K562 (cell line): ENCODE measurements around the gene ZNF133. TPM values are rescaled to one million over a fixed set of nuclear protein-coding genes. Genes with fewer than 3 reads are reported as not detected.

Experiments used
- ATAC-seq: fragments of 200-7000 bp; cut with Tn5 transposase; 3 replicates; pipeline ENCODE4 v1.9.1; 2020; ENCODE audit warnings: moderate library complexity
- BruUV-seq: library from RNA; stranded (reverse); fragments of 400-500 nt; replicated peaks from 2 replicates; lab custom pipeline; 2021; lab: Mats Ljungman, UMichigan
- CTCF ChIA-PET: fragments of 300-600 bp; formaldehyde crosslinking; extraction: SDS; loops from one replicate; lab custom pipeline; 2021; ENCODE audit warnings: low intra/inter-chr PET ratio; lab: Yijun Ruan, JAX
- POLR2A ChIA-PET: fragments of 300-600, 350-650 bp; sonication (Branson Sonifier 250); formaldehyde crosslinking; extraction: SDS; loops from one replicate; lab custom pipeline; 2021; ENCODE audit warnings: antibody characterized with exemption, inconsistent platforms; lab: Yijun Ruan, JAX
- DNase-seq, 4 experiments: peaks; one replicate each; pipeline versions ENCODE4 v3.0.0 to v3.0.0-alpha.2; 2011 to 2018; ENCODE audit warnings: low spot score in 3 of 4, mixed read lengths in 3 of 4; ENCODE audit errors: extremely low read depth in 1 of 4
- FAIRE-seq: peaks from 2 replicates; lab custom pipeline; 2011; peaks lifted over from hg19 to GRCh38; lab: Jason Lieb, UNC
- H2AFZ ChIP-seq: 2 replicates; pipeline ENCODE4 v1.6.0; 2011; ENCODE audit warnings: low read depth, low read length, control low read depth, inconsistent platforms
- H3K27ac ChIP-seq: fragments of 200-600 bp; 3 replicates; pipeline ENCODE4 v1.8.0; 2011; ENCODE audit warnings: low read depth, mild to moderate bottlenecking, control low read depth, inconsistent platforms, low read length, moderate library complexity, mixed read lengths; ENCODE audit errors: extremely low read depth
- H3K27me3 ChIP-seq, 2 experiments: fragments of 300-600 bp in 1 of 2; 2 replicates in 1 of 2; 3 replicates in 1 of 2; pipeline versions ENCODE4 v1.6.0 to v1.8.0; 2011; ENCODE audit warnings: inconsistent platforms in 2 of 2, low read length in 2 of 2, mild to moderate bottlenecking in 1 of 2, mixed read lengths in 1 of 2, moderate library complexity in 1 of 2; ENCODE audit not compliant: control insufficient read depth in 2 of 2, insufficient read depth in 2 of 2
- H3K36me3 ChIP-seq: fragments of 300-600 bp; 3 replicates; pipeline ENCODE4 v1.8.0; 2011; ENCODE audit warnings: mild to moderate bottlenecking, low read length, inconsistent platforms; ENCODE audit not compliant: control insufficient read depth, insufficient read depth
- H3K4me1 ChIP-seq, 2 experiments: fragments of 200-600 bp in 1 of 2; replicated peaks in 1 of 2; 2 replicates in 1 of 2; 3 replicates in 1 of 2; pipeline versions ENCODE4 v1.5.1 to v1.8.0; 2011; ENCODE audit warnings: inconsistent platforms in 2 of 2, low read length in 2 of 2, mild to moderate bottlenecking in 1 of 2, mixed read lengths in 1 of 2, moderate library complexity in 1 of 2; ENCODE audit not compliant: control insufficient read depth in 2 of 2, insufficient read depth in 2 of 2
- H3K4me2 ChIP-seq: 2 replicates; pipeline ENCODE4 v1.6.1; 2011; ENCODE audit warnings: low read length, control low read depth, inconsistent platforms, mixed read lengths; ENCODE audit not compliant: insufficient read depth
- H3K4me3 ChIP-seq: fragments of 200-600 bp; sonication (generic), shearing (Covaris generic); 2 replicates; pipeline ENCODE4 v1.5.1; 2016; ENCODE audit warnings: control low read depth, inconsistent platforms
- H3K79me2 ChIP-seq: fragments of 200-600 bp; 3 replicates; pipeline ENCODE4 v1.8.0; 2011; ENCODE audit warnings: low read length, inconsistent platforms; ENCODE audit not compliant: control insufficient read depth, insufficient read depth
- H3K9ac ChIP-seq, 2 experiments: 2 replicates each; pipeline versions ENCODE4 v1.6.0 to v1.6.1; 2011; ENCODE audit warnings: low read depth in 2 of 2, low read length in 2 of 2, control low read depth in 1 of 2, inconsistent platforms in 1 of 2, mild to moderate bottlenecking in 1 of 2, mixed read lengths in 1 of 2; ENCODE audit not compliant: insufficient read depth in 1 of 2
- H3K9me1 ChIP-seq: one replicate; pipeline ENCODE4 v1.6.0; 2011; ENCODE audit warnings: inconsistent platforms, mild to moderate bottlenecking, low read length, moderate library complexity; ENCODE audit not compliant: control insufficient read depth, insufficient read depth
- H3K9me3 ChIP-seq: replicated peaks from 2 replicates; pipeline ENCODE4 v1.5.1; 2011; ENCODE audit warnings: low read depth, low read length, inconsistent platforms; ENCODE audit not compliant: control insufficient read depth, insufficient read depth
- H4K20me1 ChIP-seq: replicated peaks from 2 replicates; pipeline ENCODE4 v1.6.1; 2011; ENCODE audit warnings: low read length, inconsistent platforms, mixed read lengths; ENCODE audit not compliant: control insufficient read depth, insufficient read depth
- WGBS: fragments of 100-300 bp; shearing (Covaris generic); methylation state at CpG from one replicate; pipeline ENCODE4 v1.1.6; 2016; ENCODE audit warnings: low coverage, mixed read lengths; ENCODE audit not compliant: insufficient coverage; ENCODE audit errors: missing lambda C conversion rate; 5-methylcytosine and 5-hydroxymethylcytosine counted together
- in situ Hi-C: fragments of 300-500 bp; cut with MboI; formaldehyde crosslinking; loops from 4 replicates; pipeline ENCODE4 v1.15.0; 2018; ENCODE audit warnings: inconsistent platforms, mixed read lengths
- intact Hi-C: fragments of 100-400 bp; cut with micrococcal nuclease; formaldehyde crosslinking; loops from 2 replicates; pipeline ENCODE4 v1.14.2; 2022
- polyA plus RNA-seq, 8 experiments: library from polyadenylated mRNA; depleted of rRNA in 4 of 8; stranded (reverse) in 5 of 8; unstranded in 3 of 8; fragments of >200 nt; fragmentation: Nextera tagmentation in 2 of 8; fragmentation: Illumina TruSeq in 1 of 8; extraction: Ambion mirVana in 2 of 8; extraction: Trizol in 1 of 8; gene quantifications; 2 replicates each; pipeline versions ENCODE4 v1.2.1 to v1.2.3, GENCODE V29; 2011 to 2014; ENCODE audit warnings: inconsistent platforms in 1 of 8, missing spikeins in 1 of 8
- total RNA-seq, 7 experiments: library from RNA; depleted of rRNA in 6 of 7; stranded (reverse); fragments of >200 nt in 6 of 7; fragmentation: Illumina TruSeq in 2 of 7; extraction: Trizol in 2 of 7; gene quantifications; 2 replicates each; pipeline versions ENCODE4 v1.2.1 to v1.2.3, GENCODE V29; 2011 to 2021; ENCODE audit warnings: low replicate concordance in 1 of 7
- TF ChIP-seq, protein P1 (sequence below): fragments of 250-450 bp; sonication (Bioruptor Pico); IDR thresholded peaks from 2 replicates; pipeline ENCODE4 v1.4.0; 2020; ENCODE audit warnings: mild to moderate bottlenecking, moderate library complexity
- TF ChIP-seq, protein P2 (sequence below): fragments of 250-450 bp; sonication (Bioruptor Pico); IDR thresholded peaks from 2 replicates; pipeline ENCODE4 v1.4.0; 2020; ENCODE audit warnings: mild to moderate bottlenecking

The ZNF133 gene
- total and polyA plus RNA-seq, 9 of the 15 experiments (the other 6 are each of a cell fraction or from before 2014, with no cell fraction given) = 1.1 to 6.5 (median 3.8) TPM

DNA sequence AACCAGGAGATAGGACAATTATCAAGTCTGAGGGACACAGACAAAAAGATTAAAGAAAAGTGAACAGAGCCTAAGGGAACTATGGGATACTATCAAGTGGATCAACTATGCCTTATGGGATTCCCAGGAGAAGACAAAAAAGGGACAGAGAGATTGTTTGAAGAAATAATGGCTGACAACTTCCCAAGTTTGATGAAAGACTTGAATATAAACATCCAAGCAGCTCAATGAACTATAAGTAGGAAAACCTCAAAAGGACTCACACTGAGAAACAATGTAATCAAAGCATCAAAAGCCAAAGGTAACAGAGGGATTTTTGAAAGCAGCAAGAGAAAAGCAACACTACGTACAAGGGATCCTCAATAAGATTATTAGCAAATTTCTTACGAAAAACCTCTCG, 11.0 kb downstream of the ZNF133 start:
- H3K9me3 ChIP-seq = no peaks in the 10 kb centered on the region; the same call in none of the 2 replicates
- H4K20me1 ChIP-seq = no peaks in the 10 kb centered on the region
- H3K9me1 ChIP-seq = no peaks in the 10 kb centered on the region
- WGBS = 96% methylated on average over 3 of the region's 3 CpGs
- DNase-seq = no peak
- H2AFZ ChIP-seq = no peak overlapping the region
- POLR2A ChIA-PET = no interaction called here
- no peaks in the 10 kb centered on the region for H3K4me1 ChIP-seq
- TF ChIP-seq, protein P1, sequence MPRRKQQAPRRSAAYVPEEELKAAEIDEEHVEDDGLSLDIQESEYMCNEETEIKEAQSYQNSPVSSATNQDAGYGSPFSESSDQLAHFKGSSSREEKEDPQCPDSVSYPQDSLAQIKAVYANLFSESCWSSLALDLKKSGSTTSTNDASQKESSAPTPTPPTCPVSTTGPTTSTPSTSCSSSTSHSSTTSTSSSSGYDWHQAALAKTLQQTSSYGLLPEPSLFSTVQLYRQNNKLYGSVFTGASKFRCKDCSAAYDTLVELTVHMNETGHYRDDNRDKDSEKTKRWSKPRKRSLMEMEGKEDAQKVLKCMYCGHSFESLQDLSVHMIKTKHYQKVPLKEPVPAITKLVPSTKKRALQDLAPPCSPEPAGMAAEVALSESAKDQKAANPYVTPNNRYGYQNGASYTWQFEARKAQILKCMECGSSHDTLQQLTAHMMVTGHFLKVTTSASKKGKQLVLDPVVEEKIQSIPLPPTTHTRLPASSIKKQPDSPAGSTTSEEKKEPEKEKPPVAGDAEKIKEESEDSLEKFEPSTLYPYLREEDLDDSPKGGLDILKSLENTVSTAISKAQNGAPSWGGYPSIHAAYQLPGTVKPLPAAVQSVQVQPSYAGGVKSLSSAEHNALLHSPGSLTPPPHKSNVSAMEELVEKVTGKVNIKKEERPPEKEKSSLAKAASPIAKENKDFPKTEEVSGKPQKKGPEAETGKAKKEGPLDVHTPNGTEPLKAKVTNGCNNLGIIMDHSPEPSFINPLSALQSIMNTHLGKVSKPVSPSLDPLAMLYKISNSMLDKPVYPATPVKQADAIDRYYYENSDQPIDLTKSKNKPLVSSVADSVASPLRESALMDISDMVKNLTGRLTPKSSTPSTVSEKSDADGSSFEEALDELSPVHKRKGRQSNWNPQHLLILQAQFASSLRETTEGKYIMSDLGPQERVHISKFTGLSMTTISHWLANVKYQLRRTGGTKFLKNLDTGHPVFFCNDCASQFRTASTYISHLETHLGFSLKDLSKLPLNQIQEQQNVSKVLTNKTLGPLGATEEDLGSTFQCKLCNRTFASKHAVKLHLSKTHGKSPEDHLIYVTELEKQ (CRISPR knock-in tag) = no peak
- TF ChIP-seq, protein P2, sequence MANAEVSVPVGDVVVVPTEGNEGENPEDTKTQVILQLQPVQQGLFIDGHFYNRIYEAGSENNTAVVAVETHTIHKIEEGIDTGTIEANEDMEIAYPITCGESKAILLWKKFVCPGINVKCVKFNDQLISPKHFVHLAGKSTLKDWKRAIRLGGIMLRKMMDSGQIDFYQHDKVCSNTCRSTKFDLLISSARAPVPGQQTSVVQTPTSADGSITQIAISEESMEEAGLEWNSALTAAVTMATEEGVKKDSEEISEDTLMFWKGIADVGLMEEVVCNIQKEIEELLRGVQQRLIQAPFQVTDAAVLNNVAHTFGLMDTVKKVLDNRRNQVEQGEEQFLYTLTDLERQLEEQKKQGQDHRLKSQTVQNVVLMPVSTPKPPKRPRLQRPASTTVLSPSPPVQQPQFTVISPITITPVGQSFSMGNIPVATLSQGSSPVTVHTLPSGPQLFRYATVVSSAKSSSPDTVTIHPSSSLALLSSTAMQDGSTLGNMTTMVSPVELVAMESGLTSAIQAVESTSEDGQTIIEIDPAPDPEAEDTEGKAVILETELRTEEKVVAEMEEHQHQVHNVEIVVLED = no peak
- TF ChIP-seq, all 486 proteins: peak for 0
- in situ Hi-C loops (loop anchor here (25.0 kb wide), 1 partner anchor 787 kb away; no protein-coding TSS in a partner anchor), intact Hi-C loops (no loop called here)
- CTCF ChIA-PET = no interaction called here
- Histone ChIP-seq H3K4me3 (no peak overlapping the region), H3K79me2 (no peaks in the 10 kb centered on the region), H3K9ac (no peak overlapping the region), H3K4me2 (no peak overlapping the region), H3K27ac (no peak overlapping the region), H3K27me3 (no peaks in the 10 kb centered on the region), H3K36me3 (no peaks in the 10 kb centered on the region)
- FAIRE-seq (no peak), ATAC-seq (no peak)
- BruUV-seq = no TSS peak
